ENCODE results near the gene CTBP2. TPM values are rescaled to one million over a fixed set of nuclear protein-coding genes. Genes with fewer than 3 reads are reported as not detected.

Gene CTBP2
- total and polyA plus RNA-seq, 4 donors: 3.4 to 59.2 (median 5.5) TPM

DNA sequence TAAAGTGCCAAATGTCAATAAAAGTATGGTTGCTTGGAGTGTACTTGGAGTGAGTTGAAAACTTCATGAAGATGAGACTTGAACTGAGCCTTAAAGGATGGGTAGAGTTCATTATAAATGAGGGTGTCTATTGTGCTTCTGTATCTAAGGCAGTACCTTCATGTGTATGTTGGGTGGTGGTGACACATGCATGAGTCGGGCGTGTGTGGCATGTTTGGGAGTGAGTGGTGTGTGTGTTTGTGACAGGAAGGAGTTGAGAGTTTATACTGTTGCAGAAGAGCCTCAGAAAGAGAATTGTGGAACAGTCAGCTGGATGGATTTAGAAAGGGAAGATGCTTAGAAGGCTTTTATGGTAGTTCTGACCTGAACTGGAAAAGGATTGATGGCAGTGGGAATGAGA lies 224.4 kb downstream of the CTBP2 start:
- H3K36me3 ChIP-seq (ENCODE audit: control insufficient read depth in 4 of 4, insufficient read depth in 3 of 4, low read depth in 1 of 4, low read length in 3 of 4): no peaks in the 10 kb centered on the region
- 90% methylated on average over 2 of the region's 2 CpGs for WGBS
- no peak overlapping the region for H3K27ac ChIP-seq (ENCODE audit: low read depth in 1 of 2, low read length in 2 of 2)
- H3K9me3 ChIP-seq (ENCODE audit: control insufficient read depth in 4 of 4, low read length in 3 of 4): no peaks in the 10 kb centered on the region
- no peaks in the 10 kb centered on the region for H3K27me3 ChIP-seq (ENCODE audit: control insufficient read depth in 4 of 4, insufficient read depth in 4 of 4, low read length in 3 of 4)
- peaks cover 2 to 19% (median 5%) of the 10 kb centered on the region in 4 donors for H3K4me1 ChIP-seq (ENCODE audit: control insufficient read depth in 4 of 4, insufficient read depth in 4 of 4, low read length in 3 of 4)
- no peak overlapping the region for H3K4me3 ChIP-seq (ENCODE audit: low read depth in 1 of 3, low read length in 3 of 3)
- DNase-seq (ENCODE audit: low spot score): no peak
- no peak for TF ChIP-seq HNF4A (conservative IDR thresholded peaks at IDR 0.05)
- TF ChIP-seq SP1 (IDR thresholded peaks at IDR 0.05): no peak
- no peak for TF ChIP-seq TAF1 (conservative IDR thresholded peaks at IDR 0.05)
- no peak for TF ChIP-seq REST (IDR thresholded peaks at IDR 0.05)
- no peak for TF ChIP-seq HNF4G (IDR thresholded peaks at IDR 0.05)
- no peak for TF ChIP-seq FOXA2 (IDR thresholded peaks at IDR 0.05)
- no peak for TF ChIP-seq FOXA1 (IDR thresholded peaks at IDR 0.05)
- TF ChIP-seq, protein P1, sequence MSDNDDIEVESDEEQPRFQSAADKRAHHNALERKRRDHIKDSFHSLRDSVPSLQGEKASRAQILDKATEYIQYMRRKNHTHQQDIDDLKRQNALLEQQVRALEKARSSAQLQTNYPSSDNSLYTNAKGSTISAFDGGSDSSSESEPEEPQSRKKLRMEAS (IDR thresholded peaks at IDR 0.05): no peak
- TF ChIP-seq EGR1 (IDR thresholded peaks at IDR 0.05; ENCODE audit: low read depth in 2 of 2): no peak
- no peak for TF ChIP-seq RXRA (IDR thresholded peaks at IDR 0.05)
- H3K9ac ChIP-seq (ENCODE audit: low read depth in 1 of 2, low read length in 2 of 2): no peak overlapping the region

Small RNA genes within 50 kb of the gene (small RNA-seq; reads per million reads assigned to genes)
- gene MIR4296 (not detected), gene MRPS21P6 (not detected)

Other genes starting within 250 kb of the CTBP2 start
- 10 to 100 TPM; 21.2 to 32.5 TPM for gene ZRANB1, start 218.4 kb downstream of the CTBP2 start, total RNA-seq
- gene ZRANB1, start 218.4 kb downstream of the CTBP2 start, polyA plus RNA-seq: 1 to 10 TPM; 6.2 to 7.5 TPM